ENCODE results near the gene ST7L.

Gene ST7L

GRCh38 chr1:112620377-112620695, 1.4 kb upstream of the ST7L start:
- peak overlapping the region in 19 of 21 experiments; percentile 96 to 100 (median 99) for H3K27ac ChIP-seq
- H3K4me3 ChIP-seq, result peak overlapping the region; percentile 74 to 97 (median 90)

- peak within 1 kb of the TSS; percentile 90 to 100 (median 99) for H3K27ac ChIP-seq
- H3K4me3 ChIP-seq, result peak within 1 kb of the TSS; percentile 74 to 97 (median 90)
These were observed 806 bp upstream of the ST7L start, which contains the start of gene CAPZA1 for GRCh38 chr1:112619518-112620376. CAPZA1 (plus strand) TSS chr1:112619832; CDS start chr1:112619845, 13 bp downstream.

DNA sequence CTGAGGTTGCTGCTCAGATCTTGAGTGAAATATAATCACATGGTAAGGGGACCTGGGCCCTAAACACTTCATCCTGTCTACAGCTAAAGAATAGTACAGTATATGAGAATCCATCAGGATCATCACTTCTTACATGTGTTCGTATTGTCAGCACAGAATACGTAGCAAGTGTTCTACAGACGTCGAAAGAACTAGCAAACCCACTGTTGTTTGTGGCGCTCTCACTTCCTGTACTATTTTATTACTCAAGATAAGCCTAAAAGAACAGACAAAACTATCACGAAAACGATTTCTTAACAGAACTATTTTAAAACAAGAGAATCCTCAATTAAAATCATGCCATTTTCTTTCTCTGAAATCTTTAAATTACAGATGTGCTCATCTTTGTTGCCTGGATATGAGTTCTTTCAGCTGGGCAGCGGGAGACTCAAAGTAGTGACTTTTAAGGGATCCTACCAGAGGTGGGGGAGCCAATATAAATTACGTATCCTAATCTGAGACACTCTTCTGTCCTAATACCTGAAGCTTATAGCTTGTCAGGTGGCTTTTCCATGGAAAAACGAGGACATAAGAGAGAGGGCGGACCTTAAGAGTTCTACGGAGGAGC, 724 bp downstream of the ST7L start:
- peak overlapping the region; percentile 74 to 97 (median 90) for H3K4me3 ChIP-seq
- H3K27ac ChIP-seq, result peak overlapping the region; percentile 90 to 100 (median 99)

DNA sequence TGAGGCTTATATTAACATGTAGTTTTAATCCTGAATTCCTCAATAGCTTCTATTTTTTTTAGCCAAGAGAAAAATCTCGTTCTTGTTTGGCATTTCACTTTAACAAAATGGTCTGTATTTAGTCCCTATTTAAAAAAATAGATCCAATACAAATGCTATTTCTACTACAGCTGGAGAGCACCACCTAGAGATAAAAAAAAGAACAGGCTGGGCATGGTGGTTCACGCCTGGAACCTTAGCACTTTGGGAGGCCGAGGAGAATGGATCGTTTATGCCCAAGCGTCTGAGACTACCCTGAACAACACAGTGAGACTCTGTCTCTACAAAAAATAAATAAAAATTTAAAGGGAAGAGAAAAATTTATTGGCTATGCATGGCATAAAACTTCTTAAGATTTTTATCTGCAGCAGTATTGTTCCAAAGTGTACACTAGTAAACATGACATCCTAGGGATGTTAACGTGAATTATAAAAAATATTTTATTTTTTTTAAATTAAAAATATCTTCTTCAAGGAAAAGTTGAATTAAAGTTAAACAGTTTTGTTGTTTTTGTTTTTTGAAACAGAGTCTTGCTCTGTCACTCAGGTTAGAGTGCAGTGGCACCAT, 4.4 kb downstream of the ST7L start:
- no peak overlapping the region for H3K27ac ChIP-seq
- H3K4me3 ChIP-seq, result no peak overlapping the region

- Histone ChIP-seq H3K27ac (peak overlapping the region in 19 of 21 experiments; percentile 35 to 86 (median 75)), H3K4me3 (no peak overlapping the region)
These were observed 13.2 kb downstream of the ST7L start for GRCh38 chr1:112605633-112606327.

DNA sequence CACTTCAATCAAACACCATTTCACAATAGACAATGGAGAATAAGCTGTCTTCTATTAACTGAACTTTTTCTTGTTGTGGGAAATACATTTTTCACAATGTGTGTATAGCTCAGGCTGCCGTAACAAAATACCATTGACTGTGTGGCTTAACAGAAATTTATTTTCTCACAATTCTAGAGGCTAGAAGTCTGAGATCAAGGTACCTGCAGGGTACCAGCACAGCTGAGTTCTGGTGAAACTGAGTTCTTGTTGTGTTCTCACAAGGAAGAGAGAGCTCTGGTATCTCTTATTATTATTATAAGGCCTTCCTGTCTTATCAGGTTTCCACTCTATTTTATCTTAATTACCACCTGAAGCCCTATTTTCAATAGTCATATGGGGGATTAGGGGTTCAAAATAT, 15.4 kb downstream of the ST7L start:
- Histone ChIP-seq H3K4me3 (no peak overlapping the region), H3K27ac (no peak overlapping the region)

GRCh38 chr1:112603012-112603411, 15.9 kb downstream of the ST7L start:
- H3K4me3 ChIP-seq, result no peak overlapping the region

DNA sequence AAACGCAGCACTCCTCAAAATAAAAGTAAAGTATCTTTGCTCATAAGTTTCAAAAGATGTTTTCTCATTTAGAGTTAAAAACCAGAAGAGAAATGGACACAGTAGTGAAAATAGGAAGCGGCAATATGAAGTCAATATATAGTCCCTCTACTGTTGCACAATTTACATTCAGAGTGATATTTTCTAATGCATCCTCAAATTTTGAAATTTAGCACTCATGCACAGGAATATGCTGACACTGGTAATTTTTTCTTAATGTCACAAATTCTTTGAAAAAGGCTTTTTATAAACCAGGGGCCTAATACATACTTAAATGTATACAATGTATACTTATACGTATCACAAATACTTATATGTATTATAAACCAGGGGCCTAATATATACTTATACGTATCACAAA, 19.5 kb downstream of the ST7L start:
- Histone ChIP-seq H3K27ac (no peak overlapping the region), H3K4me3 (no peak overlapping the region)

More at GRCh38 chr1:112603012-112603411, 15.9 kb downstream of the ST7L start:
- H3K27ac ChIP-seq, result no peak overlapping the region

DNA sequence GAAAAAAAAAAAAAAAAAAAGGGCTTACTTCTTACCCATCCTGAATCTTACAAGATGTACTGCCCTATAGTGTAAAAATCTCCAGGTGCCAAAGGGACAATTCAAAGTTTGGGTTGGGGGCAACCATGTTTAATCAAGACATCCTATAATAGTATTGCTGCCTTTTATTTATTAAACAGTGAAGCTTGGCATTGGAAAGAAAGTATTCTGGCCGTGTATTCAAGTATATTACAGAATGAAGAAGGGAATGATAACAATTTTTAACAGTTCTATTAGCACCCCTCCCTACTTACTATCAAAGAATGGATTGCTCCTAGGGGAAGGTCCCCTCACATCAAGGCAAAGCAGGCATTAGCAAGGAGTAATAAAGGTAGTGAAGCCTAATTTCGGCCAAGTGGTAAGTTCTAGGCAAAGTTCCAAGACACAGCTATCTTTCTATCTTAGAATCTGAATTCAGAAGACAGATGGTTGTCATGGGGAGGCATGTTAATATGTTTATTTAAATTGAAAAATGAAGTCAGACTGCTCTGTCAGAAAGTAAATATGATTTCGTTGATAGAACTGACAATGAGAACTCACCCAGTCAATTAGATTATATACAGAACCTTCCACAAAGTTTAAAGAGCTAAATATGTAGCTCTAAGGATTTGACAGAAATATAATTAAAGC, 24.6 kb downstream of the ST7L start:
- H3K27ac ChIP-seq, result no peak overlapping the region

DNA sequence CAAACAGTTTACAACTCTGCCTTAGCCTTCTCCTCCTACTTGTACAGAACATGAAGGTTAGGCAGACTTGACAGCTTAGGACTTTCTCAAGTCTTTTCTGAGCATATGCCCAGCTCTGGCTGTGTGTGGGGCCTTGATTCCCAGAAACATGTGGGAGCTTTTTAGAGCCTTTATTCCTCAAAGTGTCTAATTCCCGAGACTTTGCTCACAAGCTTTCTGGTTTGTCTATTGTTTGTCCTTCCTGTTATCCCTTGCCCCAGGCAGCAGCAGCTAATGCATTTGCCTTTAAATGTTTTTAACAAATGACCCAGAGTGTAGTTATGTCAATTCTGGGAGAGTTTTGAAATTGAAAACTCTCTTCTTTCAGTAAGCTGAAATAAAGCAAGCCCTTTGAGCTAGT, 29.2 kb downstream of the ST7L start:
- Histone ChIP-seq H3K27ac (no peak overlapping the region), H3K4me3 (no peak overlapping the region)

More for the DNA sequence above, 24.6 kb downstream of the ST7L start:
- H3K4me3 ChIP-seq, result no peak overlapping the region

DNA sequence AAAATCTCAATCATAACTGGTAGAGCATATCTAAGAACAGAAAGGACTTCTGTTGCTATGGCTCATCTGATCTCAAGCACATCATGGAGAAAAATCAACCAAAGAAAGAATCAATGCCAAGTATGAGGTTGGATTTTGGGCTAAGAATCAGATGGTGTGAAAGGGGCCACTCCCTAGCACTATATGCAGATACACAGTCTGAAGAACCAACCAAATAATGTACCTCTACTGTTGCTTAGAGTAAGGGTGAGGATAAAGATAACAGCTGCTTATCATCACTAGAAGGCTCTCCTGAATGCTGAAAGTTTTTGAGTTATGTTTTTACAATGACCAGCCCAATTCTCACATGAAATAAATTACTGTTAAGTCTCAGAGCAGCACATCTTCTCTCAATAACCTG, 35.6 kb downstream of the ST7L start:
- Histone ChIP-seq H3K4me3 (no peak overlapping the region), H3K27ac (no peak overlapping the region)

- Histone ChIP-seq H3K27ac (peak overlapping the region in 2 of 21 experiments; percentile 6 to 23), H3K4me3 (no peak overlapping the region)
These were observed 37.3 kb downstream of the ST7L start for GRCh38 chr1:112581586-112582192.

- Histone ChIP-seq H3K27ac (no peak overlapping the region), H3K4me3 (no peak overlapping the region)
These were observed 39.0 kb downstream of the ST7L start for GRCh38 chr1:112579801-112580510.

GRCh38 chr1:112576240-112576639, 42.7 kb downstream of the ST7L start:
- H3K4me3 ChIP-seq, result no peak overlapping the region
- H3K27ac ChIP-seq, result no peak overlapping the region

DNA sequence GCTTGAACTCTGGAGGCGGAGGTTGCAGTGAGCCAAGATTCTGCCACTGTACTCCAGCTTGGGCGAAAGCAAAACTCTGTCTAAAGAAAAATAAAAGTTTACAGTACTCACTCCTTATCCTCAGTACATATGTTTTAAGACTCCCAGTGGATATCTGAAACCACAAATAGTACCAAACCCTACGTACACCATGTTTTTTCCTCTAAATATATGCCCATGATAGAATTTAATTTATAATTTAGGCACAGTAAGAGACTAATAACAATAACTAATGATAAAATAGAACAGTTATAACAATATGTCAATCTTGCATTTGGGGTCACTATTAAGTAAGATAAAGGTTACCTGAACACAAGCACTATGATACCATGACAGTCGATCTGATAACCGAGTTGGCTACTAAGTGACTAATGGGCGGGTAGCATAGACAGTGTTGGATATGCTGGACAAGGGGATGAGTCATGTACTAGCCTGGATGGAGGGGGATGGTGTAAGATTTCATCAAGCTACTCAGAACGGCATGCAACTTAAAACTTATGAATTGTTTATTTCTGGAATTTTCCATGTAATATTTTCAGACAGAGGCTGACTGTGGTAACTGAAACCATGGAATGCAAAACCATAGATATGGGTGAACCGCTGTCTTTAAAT, 43.7 kb downstream of the ST7L start:
- no peak overlapping the region for H3K4me3 ChIP-seq
- no peak overlapping the region for H3K27ac ChIP-seq

GRCh38 chr1:112565800-112566199, 53.1 kb downstream of the ST7L start:
- H3K4me3 ChIP-seq, result no peak overlapping the region
- H3K27ac ChIP-seq, result no peak overlapping the region

DNA sequence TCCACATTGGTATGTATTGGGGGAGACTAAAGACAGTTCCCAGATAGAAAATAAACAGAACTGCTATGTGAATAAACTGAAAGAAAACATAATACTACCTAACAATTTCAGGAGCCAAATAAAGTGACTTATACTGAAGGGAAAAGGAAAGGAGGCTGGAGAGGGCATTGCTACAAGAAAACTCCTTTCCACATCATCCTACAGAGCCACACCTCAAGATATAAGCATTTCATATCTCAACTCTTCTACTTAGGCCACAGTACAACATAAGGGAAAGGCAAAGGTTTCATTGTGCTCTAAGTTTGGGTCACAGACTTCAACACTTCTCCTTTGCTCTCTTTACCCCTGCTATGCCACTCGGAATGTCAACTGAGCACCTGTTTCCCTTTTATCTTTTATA, 54.9 kb downstream of the ST7L start:
- no peak overlapping the region for H3K4me3 ChIP-seq
- H3K27ac ChIP-seq, result no peak overlapping the region

GRCh38 chr1:112563341-112563740, 55.6 kb downstream of the ST7L start:
- no peak overlapping the region for H3K27ac ChIP-seq

More at GRCh38 chr1:112563341-112563740, 55.6 kb downstream of the ST7L start:
- no peak overlapping the region for H3K4me3 ChIP-seq

Measured in skin epidermis (tissue), 12 donors.